Astrocyte of the spinal cord (primary cell): ENCODE measurements around the gene JMJD4.

ENCODE experiments used
- DNase-seq: peaks from one replicate; pipeline ENCODE4 v3.0.0; 2011; ENCODE audit warnings: low read depth, low spot score
- H3K4me3 ChIP-seq: 2 replicates; pipeline ENCODE4 v1.5.1; 2011; ENCODE audit warnings: low read depth, mild to moderate bottlenecking, low read length, moderate library complexity
- in situ Hi-C: cut with HindIII; loops from 2 replicates; pipeline ENCODE4 v1.10.0; 2017; ENCODE audit warnings: low sequenced_read_pairs
- TF ChIP-seq, protein P1 (sequence below): IDR thresholded peaks from 2 replicates; pipeline ENCODE4 v1.5.1; 2012; ENCODE audit warnings: low read depth, mild to moderate bottlenecking, low read length, inconsistent platforms

JMJD4 gene

DNA sequence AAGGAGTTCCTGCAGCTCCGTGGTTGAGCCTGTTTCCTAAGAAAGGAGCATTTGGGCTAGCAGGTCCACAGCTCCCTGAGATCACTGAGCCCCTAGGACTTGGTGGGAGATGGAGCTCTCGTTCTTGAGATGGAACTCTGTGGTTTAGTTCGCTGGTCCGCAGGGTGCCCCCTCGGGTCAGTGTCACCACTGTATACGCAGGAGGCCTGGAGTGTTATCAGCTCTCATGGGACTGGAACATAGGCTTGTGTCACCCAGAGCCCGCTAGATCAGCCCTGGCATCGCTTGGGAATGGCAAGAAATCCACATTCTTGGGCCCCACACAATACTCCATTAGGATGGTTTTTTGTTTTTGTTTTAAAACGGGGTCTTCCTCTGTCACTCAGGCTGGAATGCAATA is 3.7 kb upstream of the JMJD4 start:
- TF ChIP-seq, protein P1, sequence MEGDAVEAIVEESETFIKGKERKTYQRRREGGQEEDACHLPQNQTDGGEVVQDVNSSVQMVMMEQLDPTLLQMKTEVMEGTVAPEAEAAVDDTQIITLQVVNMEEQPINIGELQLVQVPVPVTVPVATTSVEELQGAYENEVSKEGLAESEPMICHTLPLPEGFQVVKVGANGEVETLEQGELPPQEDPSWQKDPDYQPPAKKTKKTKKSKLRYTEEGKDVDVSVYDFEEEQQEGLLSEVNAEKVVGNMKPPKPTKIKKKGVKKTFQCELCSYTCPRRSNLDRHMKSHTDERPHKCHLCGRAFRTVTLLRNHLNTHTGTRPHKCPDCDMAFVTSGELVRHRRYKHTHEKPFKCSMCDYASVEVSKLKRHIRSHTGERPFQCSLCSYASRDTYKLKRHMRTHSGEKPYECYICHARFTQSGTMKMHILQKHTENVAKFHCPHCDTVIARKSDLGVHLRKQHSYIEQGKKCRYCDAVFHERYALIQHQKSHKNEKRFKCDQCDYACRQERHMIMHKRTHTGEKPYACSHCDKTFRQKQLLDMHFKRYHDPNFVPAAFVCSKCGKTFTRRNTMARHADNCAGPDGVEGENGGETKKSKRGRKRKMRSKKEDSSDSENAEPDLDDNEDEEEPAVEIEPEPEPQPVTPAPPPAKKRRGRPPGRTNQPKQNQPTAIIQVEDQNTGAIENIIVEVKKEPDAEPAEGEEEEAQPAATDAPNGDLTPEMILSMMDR = no peak
- no peak for DNase-seq
- in situ Hi-C loops = no loop called here
- no peak overlapping the region for H3K4me3 ChIP-seq

DNA sequence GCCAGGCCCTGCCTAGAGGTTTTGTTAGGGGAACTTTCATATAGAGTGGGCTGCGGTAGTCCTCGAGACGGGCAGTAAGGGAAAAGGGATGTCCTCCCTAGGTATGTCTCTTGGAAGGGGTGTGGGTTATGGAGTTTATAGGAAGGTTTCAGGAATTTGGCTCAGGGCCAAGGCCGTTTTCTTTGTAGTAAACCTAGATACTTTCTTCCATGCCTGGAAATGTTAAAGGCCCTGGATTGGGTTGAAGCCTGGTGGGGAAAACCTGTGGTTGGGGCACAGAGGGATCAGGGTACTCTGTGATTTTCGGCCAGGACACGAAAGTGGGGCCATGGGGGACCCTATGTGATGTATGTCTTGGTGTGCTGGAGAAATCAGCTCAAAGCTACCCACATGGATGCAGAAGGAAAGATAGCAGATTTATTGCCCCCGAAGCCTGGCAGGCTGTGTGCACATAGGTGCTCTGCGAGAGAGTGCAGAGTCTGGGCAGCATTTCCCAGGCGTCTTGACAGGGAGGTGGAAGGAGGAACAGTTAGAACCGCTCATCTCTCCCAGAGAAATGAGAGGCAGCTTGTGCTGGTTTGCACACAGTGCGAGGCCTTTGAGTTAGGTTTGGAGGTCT is 1.8 kb upstream of the JMJD4 start:
- no peak for DNase-seq

GRCh38 chr1:227735539-227736285 is 610 bp upstream of the JMJD4 start:
- H3K4me3 ChIP-seq = peak overlapping the region; percentile 80
- in situ Hi-C loops = no loop called here
- DNase-seq = no peak
- TF ChIP-seq, protein P1 = no peak

More for the DNA sequence above, 1.8 kb upstream of the JMJD4 start:
- TF ChIP-seq, protein P1 = no peak
- in situ Hi-C loops = no loop called here
- no peak overlapping the region for H3K4me3 ChIP-seq

DNA sequence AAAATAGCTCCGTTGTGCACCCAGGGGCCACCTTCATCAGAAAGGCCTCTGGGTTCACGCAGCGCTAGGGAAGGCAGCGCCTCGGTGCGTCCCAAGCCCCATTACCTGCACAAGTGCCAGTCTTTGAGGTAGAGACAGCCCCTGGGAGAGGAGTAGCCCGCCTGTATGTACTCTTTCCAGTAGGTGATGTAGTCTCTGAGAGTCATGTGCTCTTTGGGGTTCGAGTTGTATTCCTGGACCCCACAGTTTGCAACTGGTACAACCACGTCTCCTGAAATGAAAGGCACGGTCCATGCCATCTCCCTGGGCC is 601 bp downstream of the JMJD4 start:
- H3K4me3 ChIP-seq = peak overlapping the region; percentile 80
- in situ Hi-C loops = no loop called here
- TF ChIP-seq, protein P1 = no peak
- DNase-seq = no peak

- in situ Hi-C loops = no loop called here
Observed at GRCh38 chr1:227733751-227734545, 1.2 kb downstream of the JMJD4 start.

DNA sequence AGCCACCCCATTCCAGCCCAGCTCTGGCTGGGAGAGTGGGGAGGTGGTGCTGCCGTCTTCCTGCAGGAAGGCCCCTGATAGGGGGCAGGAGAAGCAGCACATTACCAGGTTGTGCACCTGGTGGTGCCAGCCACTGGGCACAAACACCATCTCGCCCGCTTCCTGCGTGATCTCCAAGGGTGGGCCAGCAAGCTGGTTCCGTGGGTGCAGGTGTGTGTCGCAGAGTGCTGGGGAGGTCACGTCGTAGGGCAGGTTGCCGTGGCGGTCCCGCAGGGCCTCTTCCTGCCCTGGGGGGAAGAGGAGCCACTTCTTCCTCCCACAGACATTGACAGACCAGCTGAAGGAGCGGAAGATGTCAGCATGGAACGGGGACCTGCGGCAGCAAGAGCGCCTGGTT is 1.8 kb downstream of the JMJD4 start:
- no peak for DNase-seq
- no peak overlapping the region for H3K4me3 ChIP-seq
- TF ChIP-seq, protein P1 = no peak
- in situ Hi-C loops = no loop called here

More at GRCh38 chr1:227733751-227734545, 1.2 kb downstream of the JMJD4 start:
- DNase-seq = no peak
- peak overlapping the region; percentile 80 for H3K4me3 ChIP-seq
- TF ChIP-seq, protein P1 = no peak
